HL-60/S4 treated with phorbol 12-myristate 13-acetate at 8.2 ng/mL for 4 days and 3 days (cell line): ENCODE data around the gene MYH15.

Experiments used
- in situ Hi-C: fragments of 300-500 bp; cut with MboI; formaldehyde crosslinking; loops from 2 replicates; pipeline ENCODE4 v1.15.0; 2022; ENCODE audit warnings: low sequenced_read_pairs

The MYH15 gene

DNA sequence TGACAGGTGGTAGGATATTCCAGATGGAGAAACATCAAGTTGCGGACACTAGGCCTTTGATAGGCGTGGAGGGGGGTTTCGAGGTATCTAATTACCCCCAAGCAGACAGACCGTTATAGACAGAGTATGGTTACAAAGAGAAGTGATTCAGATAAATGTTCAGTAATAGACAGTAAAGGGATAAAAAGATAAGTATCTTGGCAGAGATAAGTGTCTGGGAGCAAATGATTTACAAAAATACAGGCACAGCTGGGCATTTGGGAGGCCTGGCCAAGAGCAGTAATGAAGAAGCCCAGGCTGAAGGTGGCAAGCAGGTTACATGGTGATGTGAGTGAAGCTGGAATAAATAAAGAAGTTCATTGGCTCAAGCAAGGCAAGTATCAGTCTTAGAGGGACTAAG lies 659 bp upstream of the MYH15 start:
- in situ Hi-C loops, result no loop called here

DNA sequence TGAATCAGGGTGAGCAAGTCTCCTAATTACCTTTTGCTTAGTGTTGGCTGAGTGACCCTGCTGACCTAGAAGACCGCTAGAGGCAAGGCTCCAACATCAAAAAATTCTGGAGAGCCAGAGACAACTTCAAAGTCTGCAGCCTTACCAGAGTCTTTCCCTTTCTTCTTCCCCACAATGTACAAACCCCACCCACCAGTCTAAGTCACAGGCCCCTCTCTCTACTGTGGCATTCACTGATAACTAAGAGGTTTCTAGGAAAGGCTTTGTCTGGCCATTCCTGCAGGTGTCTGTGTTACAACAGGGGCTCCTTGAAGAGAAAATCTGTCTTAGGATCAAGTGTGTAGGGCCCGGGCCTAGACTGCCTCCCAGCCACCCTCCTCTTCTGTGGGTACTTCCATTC lies 525 bp downstream of the MYH15 start:
- in situ Hi-C loops, result no loop called here

DNA sequence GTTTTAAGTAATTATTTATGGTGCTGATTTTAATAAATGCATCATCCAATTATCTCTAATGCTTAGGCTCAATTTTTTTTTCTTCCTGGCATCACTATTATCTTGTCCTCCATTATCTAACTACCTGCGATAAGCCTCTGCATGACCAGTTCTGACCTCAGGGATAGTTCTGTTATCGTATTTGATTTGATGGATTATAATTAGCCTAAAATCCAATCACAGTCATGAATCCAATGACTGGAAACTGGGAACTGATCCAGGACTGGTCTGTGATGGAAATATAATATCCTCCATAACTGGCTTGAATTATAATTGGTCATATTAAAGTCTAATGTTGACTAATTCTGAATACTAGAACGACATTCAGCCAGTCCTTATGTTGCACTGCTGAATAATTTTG lies 1.1 kb downstream of the MYH15 start:
- in situ Hi-C loops, result no loop called here

DNA sequence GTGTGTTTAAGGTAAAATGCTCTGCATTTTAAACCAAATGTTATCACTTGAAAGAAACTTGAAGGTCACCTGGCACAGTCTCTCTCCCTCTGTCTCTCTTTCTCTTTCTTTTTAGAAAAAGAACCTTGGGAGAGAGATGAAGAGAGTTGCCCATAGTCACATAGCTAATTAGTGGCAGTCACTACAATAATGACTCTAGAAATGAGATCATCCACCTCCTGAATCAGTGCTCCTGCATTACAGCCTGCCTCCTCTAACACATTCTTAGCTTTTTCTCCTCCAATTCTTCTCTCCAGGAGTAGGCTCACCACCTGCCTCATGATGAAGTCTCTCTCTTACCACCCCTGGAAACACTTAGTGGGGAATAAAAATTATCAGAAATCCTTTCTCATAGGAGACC lies 2.5 kb downstream of the MYH15 start:
- in situ Hi-C loops, result no loop called here

DNA sequence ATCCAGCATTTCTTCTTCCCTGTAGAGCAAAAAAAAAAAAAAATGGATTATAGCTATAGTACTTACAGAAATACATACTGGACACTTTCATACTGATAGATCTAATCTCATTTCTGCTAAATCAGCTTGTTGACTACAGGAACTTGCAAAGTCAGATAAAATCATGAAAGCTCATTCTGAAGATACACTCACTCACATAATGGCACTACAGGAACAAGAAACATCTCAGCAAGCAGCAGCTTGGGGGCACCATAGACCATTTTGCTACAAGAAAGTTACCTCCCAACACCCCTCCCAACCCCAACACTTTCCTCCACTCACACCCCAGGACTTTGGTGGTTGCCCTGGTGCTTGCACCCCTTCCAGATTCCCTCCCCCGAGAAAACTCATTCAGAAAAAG lies 4.6 kb downstream of the MYH15 start:
- in situ Hi-C loops, result no loop called here

DNA sequence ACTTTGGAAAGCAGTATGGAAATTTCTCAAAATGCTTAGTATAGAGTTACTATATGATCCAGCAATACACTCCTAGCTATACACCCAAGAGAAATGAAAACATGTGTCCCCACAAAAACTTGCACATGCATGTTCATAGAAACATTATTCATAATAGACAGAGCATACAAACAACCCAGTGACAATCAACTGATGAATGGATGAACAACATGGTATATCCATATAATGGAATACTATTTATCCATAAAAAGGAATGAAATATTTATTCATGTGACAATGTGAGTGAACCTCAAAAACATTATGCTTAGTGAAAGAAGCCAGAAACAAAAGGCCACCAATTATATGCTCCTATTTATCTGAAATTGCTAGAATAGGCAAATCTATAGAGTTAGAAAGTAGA lies 6.7 kb downstream of the MYH15 start:
- in situ Hi-C loops, result no loop called here

DNA sequence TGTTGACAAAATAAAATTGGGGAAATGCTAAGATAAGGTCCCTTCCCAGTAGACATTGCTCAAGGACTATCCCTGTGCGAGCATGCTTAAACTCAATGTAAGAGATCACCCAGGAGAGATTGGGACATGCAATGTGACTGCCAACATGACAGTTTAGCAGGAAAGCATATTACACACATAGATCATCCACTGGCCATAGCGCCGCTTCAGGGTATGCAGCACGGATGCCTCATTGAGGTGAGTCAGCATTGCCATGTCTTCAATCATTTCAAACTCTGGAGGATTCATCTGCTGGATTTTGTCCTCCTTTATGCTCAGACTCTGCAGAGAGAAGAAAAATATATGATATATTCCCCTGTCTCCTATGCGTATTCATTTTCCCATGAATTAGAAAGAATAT lies 8.9 kb downstream of the MYH15 start:
- in situ Hi-C loops, result no loop called here

DNA sequence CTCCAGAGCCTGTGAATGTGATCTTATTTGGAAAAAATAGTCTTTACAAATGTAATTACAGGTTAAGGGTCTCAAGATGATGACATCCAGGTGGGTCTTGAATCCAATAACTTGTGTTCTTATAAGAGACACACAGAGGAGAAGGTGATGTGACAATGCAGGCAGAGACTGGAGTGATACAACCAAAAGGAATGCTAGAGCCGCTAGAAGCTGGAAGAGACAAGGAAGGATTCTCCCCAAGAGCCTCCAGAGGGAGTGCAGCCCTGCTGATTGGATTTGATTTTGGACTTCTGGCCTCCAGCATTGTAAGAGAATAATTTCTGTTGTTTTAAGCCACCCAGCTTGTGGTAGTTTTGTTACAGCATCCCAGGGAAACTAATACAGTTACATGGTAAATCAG lies 9.7 kb downstream of the MYH15 start:
- in situ Hi-C loops, result no loop called here

DNA sequence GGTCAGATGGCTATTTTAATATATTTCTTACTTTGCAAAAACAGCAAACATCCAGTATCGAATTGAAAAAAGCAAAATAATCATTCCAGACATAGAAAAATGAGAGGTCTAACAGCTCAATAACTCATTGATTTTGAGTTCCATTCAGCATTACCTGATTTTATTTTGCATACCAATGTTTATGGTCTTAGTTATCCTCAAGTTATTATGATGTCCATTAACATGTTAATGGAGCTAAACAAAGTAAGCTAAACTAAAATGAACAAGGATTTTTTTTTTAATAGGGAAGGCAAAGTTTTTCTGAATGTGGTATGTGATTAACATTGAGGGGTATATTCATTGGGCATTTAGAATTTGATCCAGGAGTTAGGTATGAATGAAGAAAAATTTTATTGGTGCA lies 13.1 kb downstream of the MYH15 start:
- in situ Hi-C loops, result loop anchor here (10.0 kb wide), 1 partner anchor 58 kb away; no protein-coding TSS in a partner anchor

DNA sequence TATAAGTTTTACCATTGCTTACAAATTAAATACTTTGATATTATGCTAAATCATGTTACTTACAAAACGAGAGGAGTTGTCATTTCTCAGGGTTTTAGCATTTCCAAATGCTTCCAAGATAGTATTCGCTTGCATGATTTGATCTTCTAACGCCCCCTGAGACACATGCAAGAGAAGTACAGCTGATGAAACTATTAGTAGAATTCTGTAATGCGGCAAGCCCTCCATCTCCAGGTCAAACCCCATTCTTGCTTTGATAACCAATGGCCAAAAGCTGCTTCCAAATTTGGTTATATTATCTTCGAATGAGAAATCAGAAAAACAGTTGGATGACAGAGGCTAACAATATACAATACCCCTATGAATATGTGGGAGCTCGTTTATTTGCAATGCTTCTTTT lies 14.7 kb downstream of the MYH15 start:
- in situ Hi-C loops, result loop anchor here (10.0 kb wide), 1 partner anchor 59 kb away; no protein-coding TSS in a partner anchor

DNA sequence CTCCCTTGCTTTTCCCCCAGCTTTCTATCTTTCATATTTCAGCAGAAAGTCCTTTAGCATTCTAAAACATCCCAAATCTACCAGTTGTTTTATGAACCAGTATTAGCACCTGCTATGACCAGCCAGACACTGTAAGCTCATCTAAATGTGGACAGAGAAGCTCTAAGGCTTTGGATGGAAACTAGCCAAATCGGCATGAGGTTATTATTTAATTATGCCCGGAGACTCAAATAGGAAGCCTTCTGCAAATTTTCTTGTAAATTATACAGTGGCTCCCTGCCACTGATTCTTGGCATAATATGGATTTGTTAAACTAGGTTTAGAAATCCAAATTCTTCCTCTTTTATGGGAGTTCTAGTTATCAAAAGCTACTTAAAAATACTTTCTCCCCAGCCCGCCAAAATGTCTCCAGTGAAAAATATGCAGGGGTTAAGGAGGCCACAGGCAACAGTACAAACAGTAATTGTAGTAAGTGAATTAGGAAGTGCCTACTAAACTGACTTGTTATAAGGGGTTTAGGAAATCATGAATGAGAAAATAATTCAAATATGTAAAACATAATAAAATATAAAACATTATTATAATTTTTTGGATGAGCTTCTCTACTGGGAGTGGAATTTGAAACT lies 15.4 kb downstream of the MYH15 start:
- in situ Hi-C loops, result loop anchor here (10.0 kb wide), 1 partner anchor 60 kb away; no protein-coding TSS in a partner anchor

DNA sequence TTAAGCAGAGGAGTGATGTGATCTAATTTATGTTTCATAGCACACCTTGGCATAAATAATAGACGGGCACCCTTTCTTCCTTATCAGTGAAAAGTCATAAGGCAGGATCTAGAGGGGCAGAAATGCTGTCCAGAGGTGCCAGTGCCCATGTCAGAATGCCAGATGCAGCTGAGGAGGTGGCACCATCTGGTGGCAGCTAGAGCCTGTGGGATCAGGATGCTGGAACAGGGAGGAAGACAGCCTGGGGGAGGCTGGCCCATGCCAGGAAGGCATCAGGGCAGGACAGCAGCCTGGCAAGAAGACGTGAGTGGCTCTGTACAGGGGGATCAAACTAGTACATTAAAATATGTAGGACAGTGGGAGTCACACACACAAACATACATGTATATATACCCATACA lies 16.5 kb downstream of the MYH15 start:
- in situ Hi-C loops, result loop anchor here (10.0 kb wide), 1 partner anchor 61 kb away; no protein-coding TSS in a partner anchor

DNA sequence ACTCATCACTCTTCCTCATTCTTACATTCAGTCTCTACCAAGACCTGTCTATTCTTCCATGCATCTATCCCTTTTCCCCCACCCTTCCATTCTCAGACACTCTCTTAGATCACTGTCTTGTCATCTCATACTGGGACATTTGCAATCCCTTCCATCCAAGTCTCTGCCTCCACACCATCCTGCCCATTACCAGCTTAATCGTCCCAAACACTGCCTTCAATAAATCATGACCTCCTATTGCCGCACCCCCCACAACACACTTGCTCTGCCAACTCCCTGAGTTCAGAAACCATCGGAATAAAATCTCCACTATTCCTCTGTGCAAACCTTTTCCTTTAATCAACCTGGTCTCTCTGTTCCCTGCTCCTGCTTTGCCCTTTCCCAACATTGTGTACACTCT lies 18.9 kb downstream of the MYH15 start:
- in situ Hi-C loops, result loop anchor here (10.0 kb wide), 1 partner anchor 63 kb away; no protein-coding TSS in a partner anchor

DNA sequence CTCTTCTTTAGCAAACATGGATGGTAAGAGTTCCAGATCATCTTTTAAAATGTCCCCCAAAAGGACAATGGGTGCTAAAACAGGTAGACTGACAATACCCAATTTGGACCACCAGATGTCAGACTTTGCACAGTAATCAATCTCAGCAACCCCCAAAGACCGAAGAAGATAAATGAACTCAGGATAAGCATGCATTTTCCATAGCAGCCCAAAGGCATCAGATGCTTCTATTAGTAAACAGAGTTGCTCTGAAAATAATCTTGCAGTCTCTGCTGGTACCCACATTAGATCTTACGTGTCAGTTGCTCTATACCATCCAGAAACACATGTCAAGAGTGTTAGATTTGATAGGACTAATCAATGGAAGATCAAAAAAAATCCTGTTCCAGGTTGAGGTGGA lies 20.6 kb downstream of the MYH15 start:
- in situ Hi-C loops, result loop anchor here (10.0 kb wide), 1 partner anchor 65 kb away; no protein-coding TSS in a partner anchor

DNA sequence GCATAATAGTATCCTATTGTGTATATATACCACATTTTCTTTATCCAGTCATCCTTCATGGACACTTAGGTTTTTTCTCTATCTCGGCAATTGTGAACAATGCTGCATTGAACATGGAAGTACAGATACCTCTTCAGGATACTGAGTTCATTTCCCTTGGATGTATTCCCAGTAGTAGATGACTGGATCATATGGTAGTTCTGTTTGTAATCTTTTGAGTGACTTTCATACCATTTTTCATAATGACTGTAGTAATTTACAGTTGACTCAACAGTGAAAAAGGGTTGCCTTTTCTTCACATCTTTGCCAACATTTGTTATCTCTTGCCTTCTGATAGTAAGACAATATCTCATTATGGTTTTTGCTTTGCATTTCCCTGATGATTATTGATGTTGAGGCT lies 21.8 kb downstream of the MYH15 start:
- in situ Hi-C loops, result no loop called here

DNA sequence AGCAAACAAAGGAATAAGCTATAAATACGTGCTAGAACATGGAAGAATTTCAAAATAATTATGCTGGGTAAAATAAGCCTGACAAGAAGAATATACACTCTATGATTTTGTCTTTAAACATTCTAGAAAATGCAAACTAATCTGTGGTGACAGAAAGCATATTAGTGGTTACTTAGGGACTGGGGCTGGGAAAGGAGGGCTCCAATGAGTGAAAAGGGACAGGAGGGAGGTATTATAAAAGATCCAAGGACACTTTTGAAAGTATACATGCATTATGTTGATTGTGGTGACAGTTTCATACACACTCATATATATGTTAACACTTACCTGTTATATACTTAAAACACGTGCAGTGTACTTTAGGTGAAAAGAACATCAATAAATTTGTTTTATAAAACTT lies 23.0 kb downstream of the MYH15 start:
- in situ Hi-C loops, result no loop called here

DNA sequence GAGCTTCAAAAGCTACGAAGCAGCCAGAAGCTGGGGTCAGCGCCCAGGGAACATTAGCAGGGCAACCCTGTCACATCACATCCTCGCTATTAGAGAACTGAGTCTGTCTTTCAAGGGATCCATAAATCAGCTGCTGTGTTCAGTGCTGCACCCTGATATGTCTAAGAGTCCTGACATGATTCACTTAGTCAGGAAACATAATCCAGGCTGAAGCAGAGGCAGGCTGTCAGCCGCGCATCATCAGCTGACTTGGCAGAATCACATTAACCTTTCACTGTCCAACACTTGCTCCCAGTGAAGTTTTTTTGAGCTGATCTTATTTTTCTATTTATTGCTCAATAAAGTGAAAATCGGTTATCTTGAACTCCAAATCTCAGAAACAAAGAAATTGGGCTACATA lies 23.5 kb downstream of the MYH15 start:
- in situ Hi-C loops, result no loop called here

DNA sequence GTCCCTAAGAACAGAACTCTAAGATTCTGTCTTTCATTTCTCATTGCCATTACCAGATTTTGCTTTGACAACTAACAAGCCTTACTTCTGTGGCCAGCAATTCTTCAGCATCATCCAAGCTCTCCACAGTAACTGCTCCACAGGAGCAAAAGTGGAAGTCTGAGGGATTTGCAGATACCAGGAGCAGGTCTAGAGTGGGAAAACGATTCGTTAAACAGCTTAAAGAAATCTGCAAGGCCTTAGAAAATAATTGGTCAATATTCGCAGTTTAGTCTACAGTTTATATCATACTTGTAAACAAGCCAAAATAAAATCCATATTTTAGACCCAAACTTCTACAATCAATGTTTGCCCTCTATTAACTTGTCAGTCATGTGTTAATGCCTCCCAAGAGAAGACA lies 24.1 kb downstream of the MYH15 start:
- in situ Hi-C loops, result no loop called here

DNA sequence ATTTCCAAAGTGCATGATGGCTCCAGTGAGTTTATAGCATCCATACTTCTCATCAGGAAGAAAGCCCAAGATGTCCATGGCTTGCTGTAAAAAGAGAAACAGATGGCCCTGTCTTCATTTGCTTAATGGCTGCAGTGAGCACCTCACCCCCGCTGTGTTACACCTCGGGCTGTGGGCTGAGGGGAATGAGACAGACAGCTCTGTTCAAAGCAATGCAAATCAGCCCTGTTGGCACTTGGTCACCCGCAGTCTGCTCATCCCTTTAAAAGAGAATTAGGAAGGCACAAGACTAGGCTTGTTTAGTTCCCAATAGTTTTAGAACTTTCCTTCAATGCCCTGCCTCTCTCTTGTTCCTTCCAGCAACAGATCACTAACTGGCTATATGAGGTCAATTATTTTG lies 25.2 kb downstream of the MYH15 start:
- in situ Hi-C loops, result no loop called here

DNA sequence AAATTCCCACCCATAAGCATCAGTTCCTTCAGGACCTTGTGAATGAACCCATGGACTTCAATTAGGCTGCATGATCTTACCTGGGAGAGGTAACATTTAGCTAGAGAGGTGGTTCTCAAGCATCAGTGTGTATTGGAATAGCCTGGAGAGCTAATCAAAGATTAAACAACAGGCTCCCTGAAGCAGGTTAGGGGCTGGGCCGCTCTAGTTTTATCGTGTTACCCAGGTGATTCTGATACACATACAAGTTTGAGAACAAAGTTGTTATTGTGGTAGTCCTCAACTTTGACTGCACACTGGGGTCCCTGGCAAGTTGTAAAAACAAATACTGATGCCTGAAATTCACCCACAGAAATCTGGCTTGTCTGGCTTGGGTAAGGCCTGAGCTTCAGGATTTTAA lies 31.2 kb downstream of the MYH15 start:
- in situ Hi-C loops, result no loop called here

DNA sequence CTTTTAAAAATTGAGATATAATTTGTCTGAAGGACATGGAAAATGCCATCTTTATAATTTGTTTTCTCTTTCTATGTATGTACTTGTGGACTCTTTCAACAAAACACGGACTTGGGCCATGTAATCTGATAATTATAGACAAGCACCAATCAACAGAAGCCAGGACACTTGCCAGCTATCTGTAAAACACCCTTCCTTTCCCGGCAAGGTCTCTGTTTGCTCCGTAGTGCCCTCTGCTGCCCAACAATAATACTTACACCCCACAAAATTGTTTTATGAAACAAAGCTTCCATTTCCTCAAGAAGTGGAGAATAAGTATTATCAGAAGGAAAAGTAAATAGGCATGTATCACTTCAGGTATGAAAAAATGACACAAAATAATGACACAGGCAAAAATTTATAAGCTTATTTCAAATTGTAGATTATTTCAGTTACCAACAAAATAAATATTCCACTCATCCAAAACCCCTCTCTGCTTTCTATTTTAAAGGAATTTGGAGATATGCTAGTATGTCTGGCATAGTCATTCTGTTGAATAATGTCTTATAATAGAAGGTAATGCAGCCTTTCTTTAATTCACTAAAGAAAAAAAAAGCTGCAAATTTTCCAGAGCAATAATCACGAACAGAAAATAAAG lies 32.8 kb downstream of the MYH15 start:
- in situ Hi-C loops, result no loop called here

DNA sequence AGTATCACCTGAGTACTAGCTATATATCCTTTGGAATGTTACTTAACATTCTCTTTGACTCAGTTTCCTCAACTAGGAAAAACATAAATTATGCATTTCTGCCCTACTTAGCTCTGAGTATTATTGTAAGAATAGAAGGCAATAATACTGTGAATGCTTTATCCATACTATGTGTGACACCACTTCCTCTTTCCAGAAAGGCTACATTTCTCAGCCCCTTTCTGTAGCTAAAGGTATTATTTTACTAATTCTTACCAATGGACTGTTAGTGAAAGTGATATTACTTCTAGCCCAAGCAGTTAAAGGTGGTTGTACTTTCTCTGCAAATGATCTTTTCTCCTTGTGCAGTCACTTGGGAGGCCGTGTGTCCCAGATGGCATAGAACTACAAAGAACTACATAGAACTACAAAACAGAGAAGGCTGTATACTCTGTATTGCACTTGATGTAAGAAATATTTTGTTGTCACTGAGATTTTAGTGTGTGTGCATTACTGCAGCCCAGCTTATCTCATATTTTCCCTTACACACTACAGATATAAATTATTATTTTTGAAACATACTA lies 35.1 kb downstream of the MYH15 start:
- in situ Hi-C loops, result no loop called here
